HG03066 (cell line): ENCODE measurements around the gene PERCC1.
"Not testable (repeated sequence)": the region's sequence is repeated elsewhere in the genome, so short reads cannot be mapped to it uniquely, and the experiment has no call there.

Source experiments
- ATAC-seq: cut with Tn5 transposase; IDR thresholded peaks from one replicate; pipeline ENCODE4 v1.9.1; 2021; ENCODE audit warnings: low read depth; ENCODE audit not compliant: unreplicated experiment

The PERCC1 gene

GRCh38 chr16:1433263-1433560 lies 2.3 kb downstream of the PERCC1 start:
- ATAC-seq = no peak

GRCh38 chr16:1433756-1434155 lies 2.9 kb downstream of the PERCC1 start:
- ATAC-seq = no peak

- no peak for ATAC-seq
These were observed 4.0 kb downstream of the PERCC1 start for GRCh38 chr16:1434644-1435592.

GRCh38 chr16:1435921-1436697 lies 5.2 kb downstream of the PERCC1 start:
- ATAC-seq = no peak

- no peak for ATAC-seq
These were observed 6.0 kb downstream of the PERCC1 start for GRCh38 chr16:1436731-1437355.

- ATAC-seq = no peak
These were observed 6.7 kb downstream of the PERCC1 start for GRCh38 chr16:1437606-1438005.

- no peak for ATAC-seq
These were observed 7.6 kb downstream of the PERCC1 start for GRCh38 chr16:1438229-1439057.

GRCh38 chr16:1439058-1439698 lies 8.3 kb downstream of the PERCC1 start:
- no peak for ATAC-seq

GRCh38 chr16:1439699-1440074 lies 8.8 kb downstream of the PERCC1 start:
- ATAC-seq = not testable (repeated sequence)

GRCh38 chr16:1441391-1441829 lies 10.5 kb downstream of the PERCC1 start:
- ATAC-seq = no peak

- ATAC-seq = no peak
These were observed 11.8 kb downstream of the PERCC1 start for GRCh38 chr16:1442697-1443096.

- ATAC-seq = no peak
These were observed 12.6 kb downstream of the PERCC1 start for GRCh38 chr16:1443403-1443973.

GRCh38 chr16:1443980-1444729 lies 13.3 kb downstream of the PERCC1 start, which contains the start of gene CCDC154:
TSS of gene CCDC154 (minus strand) at chr16:1444556. CDS start at chr16:1444322, 234 bp downstream.
- ATAC-seq = no peak

GRCh38 chr16:1444730-1445517 lies 14.0 kb downstream of the PERCC1 start:
- ATAC-seq = no peak

- no peak for ATAC-seq
These were observed 14.8 kb downstream of the PERCC1 start for GRCh38 chr16:1445518-1446203.

GRCh38 chr16:1446296-1447080 lies 15.6 kb downstream of the PERCC1 start:
- ATAC-seq = no peak

GRCh38 chr16:1447965-1448364 lies 17.1 kb downstream of the PERCC1 start:
- ATAC-seq = no peak
